Activated B cell treated with CpG ODN at 0.5 μM for 24 hours (primary cell): ENCODE data around the gene ZC3H12A. TPM values are rescaled to one million over a fixed set of nuclear protein-coding genes. Genes with fewer than 3 reads are reported as not detected.

ENCODE experiments used
- ATAC-seq: fragments of 200-7000 bp; cut with Tn5 transposase; one replicate; pipeline ENCODE4 v1.10.0; 2021; ENCODE audit warnings: low read depth, mild to moderate bottlenecking, moderate library complexity
- CTCF ChIA-PET: fragments of 350-600 bp; sonication (Branson Sonifier 250); formaldehyde crosslinking; loops from one replicate; lab custom pipeline; 2021; ENCODE audit warnings: antibody characterized with exemption; lab: Charles Lee
- POLR2A ChIA-PET: fragments of 350-600 bp; sonication (Branson Sonifier 250); formaldehyde crosslinking; loops from one replicate; lab custom pipeline; 2021; ENCODE audit warnings: antibody characterized with exemption; lab: Charles Lee
- DNase-seq: peaks from one replicate; pipeline ENCODE4 v3.0.0; 2022
- H3K27ac Mint-ChIP-seq: one replicate; pipeline ENCODE4 v1.8.0; 2020; ENCODE audit warnings: mixed read lengths
- H3K27me3 Mint-ChIP-seq: one replicate; pipeline ENCODE4 v1.8.0; 2021; ENCODE audit warnings: mixed read lengths
- H3K36me3 Mint-ChIP-seq: one replicate; pipeline ENCODE4 v1.8.0; 2021; ENCODE audit warnings: low read depth, mixed read lengths
- H3K4me1 Mint-ChIP-seq: one replicate; pipeline ENCODE4 v1.8.0; 2021; ENCODE audit warnings: mixed read lengths
- H3K4me3 Mint-ChIP-seq: one replicate; pipeline ENCODE4 v1.8.0; 2020; ENCODE audit warnings: mild to moderate bottlenecking, mixed read lengths
- H3K9me3 Mint-ChIP-seq: one replicate; pipeline ENCODE4 v1.8.0; 2020; ENCODE audit warnings: mixed read lengths
- CTCF ChIP-seq: fragments of 200-600 bp; IDR thresholded peaks from one replicate; pipeline ENCODE4 v1.8.0; 2022; ENCODE audit warnings: antibody characterized with exemption, mild to moderate bottlenecking
- intact Hi-C: fragments of 100-400 bp; cut with micrococcal nuclease; formaldehyde crosslinking; loops from one replicate; pipeline ENCODE4 v1.15.1; 2024
- total RNA-seq: library from RNA; stranded (reverse); gene quantifications from 2 replicates; pipeline ENCODE4 v1.2.3, GENCODE V29; 2022

The ZC3H12A gene
- total RNA-seq, 1 donor from 2014 or later = 145 TPM

GRCh38 chr1:37452416-37452815 is 22.0 kb upstream of the ZC3H12A start:
- CTCF ChIA-PET = interaction anchor here (1.0 to 9.1 kb wide), 2 partner anchors 9 to 34 kb away, joined by 3 to 261 read pairs; no protein-coding TSS in a partner anchor
- H3K36me3 Mint-ChIP-seq = no peaks in the 10 kb centered on the region
- H3K27me3 Mint-ChIP-seq = no peaks in the 10 kb centered on the region
- POLR2A ChIA-PET = interaction anchor here (0.5 to 1.2 kb wide), 2 partner anchors 25 to 35 kb away, joined by 3 read pairs; no protein-coding TSS in a partner anchor
- intact Hi-C loops = no loop called here
- peaks cover 13% of the 10 kb centered on the region for H3K4me1 Mint-ChIP-seq
- H3K9me3 Mint-ChIP-seq = no peaks in the 10 kb centered on the region
- DNase-seq = no peak
- no peak for ATAC-seq
- peak overlapping the region; percentile 14 for H3K27ac Mint-ChIP-seq
- TF ChIP-seq CTCF = no peak
- H3K4me3 Mint-ChIP-seq = no peak overlapping the region

GRCh38 chr1:37453647-37454046 is 20.7 kb upstream of the ZC3H12A start:
- intact Hi-C loops = loop anchor here (2.0 kb wide), 1 partner anchor 19 kb away; no protein-coding TSS in a partner anchor
- H3K4me1 Mint-ChIP-seq = peaks cover 13% of the 10 kb centered on the region
- DNase-seq (no peak), ATAC-seq (no peak)
- no peaks in the 10 kb centered on the region for H3K36me3 Mint-ChIP-seq
- no peak for TF ChIP-seq CTCF
- H3K27ac Mint-ChIP-seq = no peak overlapping the region
- ChIA-PET CTCF (interaction anchor here (1.0 to 9.1 kb wide), 7 partner anchors 10 to 228 kb away, joined by 4 to 261 read pairs (median 11); no protein-coding TSS in a partner anchor), POLR2A (interaction anchor here (0.9 to 2.4 kb wide), 3 partner anchors 21 to 33 kb away, joined by 3 to 29 read pairs (median 4); no protein-coding TSS in a partner anchor)
- no peaks in the 10 kb centered on the region for H3K9me3 Mint-ChIP-seq
- H3K27me3 Mint-ChIP-seq = no peaks in the 10 kb centered on the region
- H3K4me3 Mint-ChIP-seq = no peak overlapping the region

GRCh38 chr1:37455516-37455915 is 18.9 kb upstream of the ZC3H12A start:
- DNase-seq = no peak
- CTCF ChIA-PET = interaction anchor here (1.6 to 9.1 kb wide), 11 partner anchors 10 to 226 kb away, joined by 3 to 261 read pairs (median 7); partner anchors contain the start of gene ZC3H12A

GRCh38 chr1:37456614-37457013 is 17.8 kb upstream of the ZC3H12A start:
- no peak for DNase-seq
- Mint-ChIP-seq H3K9me3 (no peaks in the 10 kb centered on the region), H3K4me3 (no peak overlapping the region), H3K36me3 (no peaks in the 10 kb centered on the region), H3K27me3 (no peaks in the 10 kb centered on the region), H3K4me1 (peaks cover 5% of the 10 kb centered on the region), H3K27ac (no peak overlapping the region)
- ATAC-seq = no peak
- intact Hi-C loops = loop anchor here (5.0 kb wide), 1 partner anchor 96 kb away; the partner anchor contains the start of gene SNIP1
- TF ChIP-seq CTCF = no peak
- CTCF ChIA-PET = interaction anchor here (0.9 to 9.1 kb wide), 8 partner anchors 13 to 52 kb away, joined by 3 to 261 read pairs (median 6); partner anchors contain the start of gene ZC3H12A
- POLR2A ChIA-PET = interaction anchor here (1.0 to 3.5 kb wide), 3 partner anchors 23 to 31 kb away, joined by 4 to 15 read pairs (median 15); no protein-coding TSS in a partner anchor

More at GRCh38 chr1:37455516-37455915, 18.9 kb upstream of the ZC3H12A start:
- POLR2A ChIA-PET = interaction anchor here (1.0 to 3.4 kb wide), 3 partner anchors 19 to 31 kb away, joined by 3 to 29 read pairs (median 15); no protein-coding TSS in a partner anchor
- intact Hi-C loops = loop anchor here (1.0 to 5.0 kb wide), 4 partner anchors 17 to 227 kb away; partner anchors contain the start of gene SNIP1
- Mint-ChIP-seq H3K9me3 (no peaks in the 10 kb centered on the region), H3K4me3 (no peak overlapping the region), H3K4me1 (peaks cover 5% of the 10 kb centered on the region), H3K36me3 (no peaks in the 10 kb centered on the region), H3K27ac (no peak overlapping the region), H3K27me3 (no peaks in the 10 kb centered on the region)
- no peak for TF ChIP-seq CTCF
- ATAC-seq = no peak

- no peak for ATAC-seq
- Mint-ChIP-seq H3K27me3 (no peaks in the 10 kb centered on the region), H3K36me3 (no peaks in the 10 kb centered on the region), H3K4me1 (peaks cover 5% of the 10 kb centered on the region), H3K4me3 (no peak overlapping the region), H3K27ac (no peak overlapping the region), H3K9me3 (no peaks in the 10 kb centered on the region)
- intact Hi-C loops = loop anchor here (5.0 kb wide), 1 partner anchor 94 kb away; the partner anchor contains the start of gene SNIP1
- ChIA-PET POLR2A (interaction anchor here (0.6 to 3.5 kb wide), 2 partner anchors 29 to 97 kb away, joined by 8 to 15 read pairs; no protein-coding TSS in a partner anchor), CTCF (interaction anchor here (0.6 to 9.1 kb wide), 4 partner anchors 13 to 31 kb away, joined by 3 to 261 read pairs (median 18); no protein-coding TSS in a partner anchor)
- TF ChIP-seq CTCF = no peak
- no peak for DNase-seq
Measured at GRCh38 chr1:37458551-37458950, 15.8 kb upstream of the ZC3H12A start.
